ENCODE measurements around the gene FAM216B. TPM values are rescaled to one million over a fixed set of nuclear protein-coding genes. Genes with fewer than 3 reads are reported as not detected.

The FAM216B gene
- polyA plus RNA-seq, 1 of the 3 experiments (the other 2 are of a cell fraction) = not detected

DNA sequence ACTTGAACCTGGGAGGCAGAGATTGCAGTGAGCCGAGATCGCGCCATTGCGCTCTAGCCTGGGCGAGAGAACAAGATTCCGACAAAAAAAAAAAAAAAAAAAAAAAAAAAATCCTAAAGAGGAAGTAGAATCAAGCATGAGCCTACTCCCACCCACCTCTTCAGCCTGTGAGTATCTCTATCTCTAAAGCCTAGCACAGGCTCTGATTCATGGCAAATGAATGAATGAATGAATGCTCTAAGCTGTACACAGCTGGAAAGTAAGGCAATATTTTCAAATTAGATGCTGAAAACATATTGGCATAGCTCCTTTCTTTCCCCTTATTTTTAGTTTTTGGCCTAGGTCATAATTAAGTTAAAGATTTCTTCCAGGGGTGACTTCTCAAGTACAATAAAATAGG is 35.7 kb upstream of the FAM216B start:
- WGBS (ENCODE audit: low lambda C conversion rate) = 98% methylated on average over 6 of the region's 6 CpGs
- CTCF ChIA-PET = no interaction called here
- no peak for DNase-seq
- Histone ChIP-seq H2AFZ (ENCODE audit: low read depth) (no peak overlapping the region), H3K27ac (ENCODE audit: low read depth in 2 of 2, low read length in 1 of 2) (no peak overlapping the region), H3F3A (replicated peaks; ENCODE audit: insufficient read depth) (no peaks in the 10 kb centered on the region), H3K4me2 (no peak overlapping the region), H3K36me3 (replicated peaks in 1 of 2; ENCODE audit: control insufficient read depth in 1 of 2, insufficient read depth in 2 of 2, low read length in 1 of 2) (no peaks in the 10 kb centered on the region), H3K4me1 (ENCODE audit: control insufficient read depth in 1 of 2, insufficient read depth in 2 of 2, low read depth in 1 of 2, low read length in 1 of 2) (peaks cover 0 to 2% of the 10 kb centered on the region in 2 experiments; a peak in 1 of 4 replicates), H3K9me3 (no peaks in the 10 kb centered on the region), H3K79me2 (ENCODE audit: insufficient read depth) (no peaks in the 10 kb centered on the region), H3K4me3 (ENCODE audit: low read depth in 2 of 2, low read length in 1 of 2) (no peak overlapping the region), H4K20me1 (ENCODE audit: insufficient read depth) (no peaks in the 10 kb centered on the region), H3K9me2 (no peaks in the 10 kb centered on the region), H3K27me3 (ENCODE audit: insufficient read depth) (no peaks in the 10 kb centered on the region), H3K9ac (no peak overlapping the region)
- TF ChIP-seq, protein P1, sequence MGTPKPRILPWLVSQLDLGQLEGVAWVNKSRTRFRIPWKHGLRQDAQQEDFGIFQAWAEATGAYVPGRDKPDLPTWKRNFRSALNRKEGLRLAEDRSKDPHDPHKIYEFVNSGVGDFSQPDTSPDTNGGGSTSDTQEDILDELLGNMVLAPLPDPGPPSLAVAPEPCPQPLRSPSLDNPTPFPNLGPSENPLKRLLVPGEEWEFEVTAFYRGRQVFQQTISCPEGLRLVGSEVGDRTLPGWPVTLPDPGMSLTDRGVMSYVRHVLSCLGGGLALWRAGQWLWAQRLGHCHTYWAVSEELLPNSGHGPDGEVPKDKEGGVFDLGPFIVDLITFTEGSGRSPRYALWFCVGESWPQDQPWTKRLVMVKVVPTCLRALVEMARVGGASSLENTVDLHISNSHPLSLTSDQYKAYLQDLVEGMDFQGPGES (IDR thresholded peaks at IDR 0.05; ENCODE audit: low read depth, low read length) = no peak
- TF ChIP-seq JUND (IDR thresholded peaks at IDR 0.05) (no peak), CHD2 (IDR thresholded peaks at IDR 0.05; ENCODE audit: low read length, partially characterized antibody) (no peak), GATA2 (CRISPR knock-in tag; IDR thresholded peaks at IDR 0.05) (no peak), ELF1 (IDR thresholded peaks at IDR 0.05) (no peak)
- TF ChIP-seq, protein P2, sequence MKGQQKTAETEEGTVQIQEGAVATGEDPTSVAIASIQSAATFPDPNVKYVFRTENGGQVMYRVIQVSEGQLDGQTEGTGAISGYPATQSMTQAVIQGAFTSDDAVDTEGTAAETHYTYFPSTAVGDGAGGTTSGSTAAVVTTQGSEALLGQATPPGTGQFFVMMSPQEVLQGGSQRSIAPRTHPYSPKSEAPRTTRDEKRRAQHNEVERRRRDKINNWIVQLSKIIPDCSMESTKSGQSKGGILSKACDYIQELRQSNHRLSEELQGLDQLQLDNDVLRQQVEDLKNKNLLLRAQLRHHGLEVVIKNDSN (IDR thresholded peaks at IDR 0.05; ENCODE audit: borderline replicate concordance, low read depth) = no peak
- POLR2A ChIA-PET = no interaction called here

DNA sequence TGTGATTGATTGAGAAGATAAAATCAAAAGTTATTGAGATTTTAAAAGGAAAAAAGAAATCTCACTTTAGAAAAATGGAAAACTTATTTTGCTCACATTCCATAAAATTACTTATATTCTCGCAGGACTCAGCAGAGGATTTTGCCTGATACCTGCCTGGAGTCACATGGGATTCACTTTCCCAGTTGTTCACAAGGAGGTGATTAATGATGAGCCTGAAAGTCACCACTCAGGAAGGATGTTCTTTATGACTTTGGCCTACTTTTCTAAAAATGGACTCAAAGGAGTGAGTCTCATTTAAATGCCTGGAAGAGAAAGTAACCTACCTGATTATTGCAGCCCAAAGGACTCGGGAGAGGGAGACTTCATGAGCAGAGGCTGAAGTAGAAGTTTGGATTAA is 34.5 kb upstream of the FAM216B start:
- Histone ChIP-seq H3K36me3 (replicated peaks in 1 of 2; ENCODE audit: control insufficient read depth in 1 of 2, insufficient read depth in 2 of 2, low read length in 1 of 2) (no peaks in the 10 kb centered on the region), H3K9me2 (no peaks in the 10 kb centered on the region), H4K20me1 (ENCODE audit: insufficient read depth) (no peaks in the 10 kb centered on the region), H3K4me2 (no peak overlapping the region), H3K27ac (ENCODE audit: low read depth in 2 of 2, low read length in 1 of 2) (no peak overlapping the region), H3F3A (replicated peaks; ENCODE audit: insufficient read depth) (no peaks in the 10 kb centered on the region), H3K9me3 (no peaks in the 10 kb centered on the region), H3K4me1 (ENCODE audit: control insufficient read depth in 1 of 2, insufficient read depth in 2 of 2, low read depth in 1 of 2, low read length in 1 of 2) (no peaks in the 10 kb centered on the region), H3K9ac (no peak overlapping the region), H2AFZ (ENCODE audit: low read depth) (no peak overlapping the region), H3K4me3 (ENCODE audit: low read depth in 2 of 2, low read length in 1 of 2) (no peak overlapping the region), H3K27me3 (ENCODE audit: insufficient read depth) (no peaks in the 10 kb centered on the region), H3K79me2 (ENCODE audit: insufficient read depth) (no peaks in the 10 kb centered on the region)
- TF ChIP-seq SIN3A (IDR thresholded peaks at IDR 0.05; ENCODE audit: borderline replicate concordance, low read depth, low read length) (no peak), CHD2 (IDR thresholded peaks at IDR 0.05; ENCODE audit: low read length, partially characterized antibody) (no peak), YY1 (IDR thresholded peaks at IDR 0.05; ENCODE audit: low read depth) (no peak), POLR2AphosphoS5 (IDR thresholded peaks at IDR 0.05; ENCODE audit: low read depth, low read length) (no peak), NFIC (IDR thresholded peaks at IDR 0.05; ENCODE audit: borderline replicate concordance) (no peak), TCF12 (IDR thresholded peaks at IDR 0.05) (no peak)
- TF ChIP-seq, protein P3, sequence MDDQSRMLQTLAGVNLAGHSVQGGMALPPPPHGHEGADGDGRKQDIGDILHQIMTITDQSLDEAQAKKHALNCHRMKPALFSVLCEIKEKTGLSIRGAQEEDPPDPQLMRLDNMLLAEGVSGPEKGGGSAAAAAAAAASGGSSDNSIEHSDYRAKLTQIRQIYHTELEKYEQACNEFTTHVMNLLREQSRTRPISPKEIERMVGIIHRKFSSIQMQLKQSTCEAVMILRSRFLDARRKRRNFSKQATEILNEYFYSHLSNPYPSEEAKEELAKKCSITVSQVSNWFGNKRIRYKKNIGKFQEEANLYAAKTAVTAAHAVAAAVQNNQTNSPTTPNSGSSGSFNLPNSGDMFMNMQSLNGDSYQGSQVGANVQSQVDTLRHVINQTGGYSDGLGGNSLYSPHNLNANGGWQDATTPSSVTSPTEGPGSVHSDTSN (IDR thresholded peaks at IDR 0.05) = no peak
- TF ChIP-seq, protein P4, sequence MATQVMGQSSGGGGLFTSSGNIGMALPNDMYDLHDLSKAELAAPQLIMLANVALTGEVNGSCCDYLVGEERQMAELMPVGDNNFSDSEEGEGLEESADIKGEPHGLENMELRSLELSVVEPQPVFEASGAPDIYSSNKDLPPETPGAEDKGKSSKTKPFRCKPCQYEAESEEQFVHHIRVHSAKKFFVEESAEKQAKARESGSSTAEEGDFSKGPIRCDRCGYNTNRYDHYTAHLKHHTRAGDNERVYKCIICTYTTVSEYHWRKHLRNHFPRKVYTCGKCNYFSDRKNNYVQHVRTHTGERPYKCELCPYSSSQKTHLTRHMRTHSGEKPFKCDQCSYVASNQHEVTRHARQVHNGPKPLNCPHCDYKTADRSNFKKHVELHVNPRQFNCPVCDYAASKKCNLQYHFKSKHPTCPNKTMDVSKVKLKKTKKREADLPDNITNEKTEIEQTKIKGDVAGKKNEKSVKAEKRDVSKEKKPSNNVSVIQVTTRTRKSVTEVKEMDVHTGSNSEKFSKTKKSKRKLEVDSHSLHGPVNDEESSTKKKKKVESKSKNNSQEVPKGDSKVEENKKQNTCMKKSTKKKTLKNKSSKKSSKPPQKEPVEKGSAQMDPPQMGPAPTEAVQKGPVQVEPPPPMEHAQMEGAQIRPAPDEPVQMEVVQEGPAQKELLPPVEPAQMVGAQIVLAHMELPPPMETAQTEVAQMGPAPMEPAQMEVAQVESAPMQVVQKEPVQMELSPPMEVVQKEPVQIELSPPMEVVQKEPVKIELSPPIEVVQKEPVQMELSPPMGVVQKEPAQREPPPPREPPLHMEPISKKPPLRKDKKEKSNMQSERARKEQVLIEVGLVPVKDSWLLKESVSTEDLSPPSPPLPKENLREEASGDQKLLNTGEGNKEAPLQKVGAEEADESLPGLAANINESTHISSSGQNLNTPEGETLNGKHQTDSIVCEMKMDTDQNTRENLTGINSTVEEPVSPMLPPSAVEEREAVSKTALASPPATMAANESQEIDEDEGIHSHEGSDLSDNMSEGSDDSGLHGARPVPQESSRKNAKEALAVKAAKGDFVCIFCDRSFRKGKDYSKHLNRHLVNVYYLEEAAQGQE (IDR thresholded peaks at IDR 0.05; ENCODE audit: low read depth, low read length) = no peak
- POLR2A ChIA-PET = no interaction called here
- DNase-seq = no peak
- CTCF ChIA-PET = no interaction called here
- 81% methylated on average over 2 of the region's 2 CpGs for WGBS (ENCODE audit: low lambda C conversion rate)
